SJSA1 (cell line): ENCODE results near the gene PRDM11. TPM values are rescaled to one million over a fixed set of nuclear protein-coding genes. Genes with fewer than 3 reads are reported as not detected.
A peak's percentile ranks its signal among the peaks of the same experiment; 100 is the strongest.

Experiments
- DNase-seq, 2 experiments: peaks; one replicate each; pipeline ENCODE4 v3.0.0-alpha.2; 2015 to 2020; ENCODE audit warnings: low spot score in 2 of 2, low read depth in 1 of 2
- H3K27ac ChIP-seq: fragments of 250-450 bp; sonication (Bioruptor Pico); 2 replicates; pipeline ENCODE4 v1.5.1; 2020; ENCODE audit warnings: mild to moderate bottlenecking, moderate library complexity
- H3K27me3 ChIP-seq: fragments of 250-450 bp; sonication (Bioruptor Pico); replicated peaks from 2 replicates; pipeline ENCODE4 v1.5.1; 2020; ENCODE audit warnings: mild to moderate bottlenecking, moderate library complexity
- H3K36me3 ChIP-seq: fragments of 250-450 bp; sonication (Bioruptor Pico); 2 replicates; pipeline ENCODE4 v1.5.1; 2020; ENCODE audit warnings: mild to moderate bottlenecking
- H3K4me1 ChIP-seq: fragments of 250-450 bp; sonication (Bioruptor Pico); replicated peaks from 2 replicates; pipeline ENCODE4 v1.6.1; 2021; ENCODE audit warnings: mild to moderate bottlenecking
- H3K4me3 ChIP-seq: fragments of 250-450 bp; sonication (Bioruptor Pico); 2 replicates; pipeline ENCODE4 v1.5.1; 2020; ENCODE audit warnings: mild to moderate bottlenecking
- H3K9me3 ChIP-seq: fragments of 250-450 bp; sonication (Bioruptor Pico); replicated peaks from 2 replicates; pipeline ENCODE4 v1.5.1; 2020; ENCODE audit warnings: mild to moderate bottlenecking
- total RNA-seq: library from RNA; depleted of rRNA; stranded (reverse); fragments of >200 nt; shearing (Covaris generic); gene quantifications from 2 replicates; pipeline ENCODE4 v1.2.3, GENCODE V29; 2014

PRDM11 gene
- total RNA-seq, 1 experiment from 2014 or later: 6.7 TPM

DNA sequence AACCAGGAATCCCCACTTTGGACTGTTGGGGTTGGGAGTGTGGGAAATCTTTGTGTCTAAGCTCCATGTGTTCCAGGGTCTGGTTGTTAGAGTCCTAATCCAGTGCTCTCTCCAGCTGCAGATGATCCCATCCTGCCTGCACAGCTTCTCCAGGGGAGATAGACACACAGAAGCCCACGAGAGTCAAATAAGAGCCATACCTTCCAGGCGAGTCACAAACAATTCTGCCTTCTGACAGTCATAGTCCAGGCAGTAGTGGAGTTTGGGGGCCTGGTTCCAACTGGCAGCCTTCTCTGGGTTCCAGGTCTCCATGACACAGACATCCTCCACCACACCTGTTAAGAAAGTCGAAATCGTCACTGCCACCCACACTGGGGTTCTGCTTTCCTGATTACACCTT is 107.6 kb downstream of the PRDM11 start:
- peaks cover 6% of the 10 kb centered on the region; the same call in 1 of the 2 replicates for H3K27me3 ChIP-seq
- no peak overlapping the region for H3K27ac ChIP-seq
- no peaks in the 10 kb centered on the region for H3K9me3 ChIP-seq
- H3K36me3 ChIP-seq: no peaks in the 10 kb centered on the region
- H3K4me1 ChIP-seq: peaks cover 3% of the 10 kb centered on the region
- DNase-seq: no peak
- H3K4me3 ChIP-seq: no peak overlapping the region

DNA sequence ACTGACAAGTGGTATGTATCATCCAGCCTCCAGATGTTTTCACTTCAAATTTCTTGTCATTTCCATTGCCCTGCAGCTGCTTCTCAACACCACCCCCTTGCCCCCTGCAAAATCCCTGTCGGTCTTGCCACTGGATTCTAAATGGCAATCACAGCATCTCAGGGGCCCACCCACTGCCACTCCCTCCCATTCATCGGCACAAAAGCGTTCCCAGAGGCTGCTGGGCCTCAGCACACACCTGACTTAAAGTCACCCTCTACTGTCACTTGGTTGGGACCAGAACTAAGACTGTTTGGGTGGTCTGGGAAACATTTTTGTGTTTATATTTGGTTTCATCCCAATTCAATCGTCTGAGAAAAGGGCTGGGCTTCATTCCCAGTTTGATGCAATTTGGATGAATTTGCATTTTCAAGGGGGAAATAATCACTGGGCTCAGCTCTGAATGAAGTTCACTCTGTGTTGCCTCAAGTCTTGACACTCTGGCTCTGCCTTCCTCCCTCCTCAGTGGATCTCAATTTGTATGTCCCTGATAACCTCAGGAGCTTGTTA is 112.6 kb downstream of the PRDM11 start:
- Histone ChIP-seq H3K9me3 (no peaks in the 10 kb centered on the region), H3K4me1 (peaks cover 15% of the 10 kb centered on the region), H3K36me3 (no peaks in the 10 kb centered on the region), H3K27me3 (no peaks in the 10 kb centered on the region), H3K4me3 (no peak overlapping the region), H3K27ac (no peak overlapping the region)
- peak in 1 of 2 experiments; percentile 19 for DNase-seq

DNA sequence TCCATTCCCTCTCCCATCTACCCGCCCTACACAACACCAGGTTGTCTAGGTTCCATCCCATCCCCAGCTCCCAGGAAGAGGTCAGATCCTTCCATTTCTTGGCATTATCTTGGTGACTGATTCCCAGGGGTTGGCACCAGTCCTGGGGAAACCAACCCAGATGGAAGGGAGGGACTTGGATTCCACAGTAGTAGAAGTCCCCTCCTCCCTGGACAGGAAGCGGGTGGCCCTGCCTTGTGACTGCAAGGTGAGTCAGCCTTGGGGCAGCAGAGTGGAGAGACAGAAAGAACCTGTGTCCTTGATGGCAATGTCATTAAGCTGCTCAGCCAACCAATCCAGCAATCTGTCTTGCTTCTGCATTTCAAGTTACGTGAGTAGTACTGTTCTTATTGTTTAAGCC is 113.2 kb downstream of the PRDM11 start:
- H3K4me1 ChIP-seq: peaks cover 18% of the 10 kb centered on the region
- no peak overlapping the region for H3K27ac ChIP-seq
- H3K9me3 ChIP-seq: no peaks in the 10 kb centered on the region
- H3K36me3 ChIP-seq: no peaks in the 10 kb centered on the region
- H3K27me3 ChIP-seq: no peaks in the 10 kb centered on the region
- peak; percentile 44 to 73 for DNase-seq
- no peak overlapping the region for H3K4me3 ChIP-seq

DNA sequence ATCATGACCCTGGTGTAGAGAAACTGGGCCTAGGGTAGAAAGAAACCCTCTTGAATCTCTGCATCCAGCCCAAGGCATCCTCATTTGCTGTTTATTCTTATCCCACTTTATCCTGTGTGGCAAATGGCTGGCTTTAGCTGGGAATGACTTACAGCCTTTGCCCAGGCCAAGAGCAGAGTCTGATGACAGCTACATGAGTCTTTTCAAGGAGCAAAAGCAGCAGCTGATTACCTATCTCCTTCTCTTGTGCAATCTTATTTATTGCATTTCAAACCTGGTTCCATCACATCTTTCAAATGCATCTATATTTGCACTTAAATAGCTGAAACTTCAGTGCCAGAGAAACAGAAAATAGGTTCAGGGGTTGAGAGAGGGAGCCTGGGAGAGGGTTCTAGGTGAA is 113.6 kb downstream of the PRDM11 start:
- Histone ChIP-seq H3K9me3 (no peaks in the 10 kb centered on the region), H3K27ac (no peak overlapping the region), H3K4me1 (peaks cover 23% of the 10 kb centered on the region), H3K36me3 (no peaks in the 10 kb centered on the region), H3K4me3 (no peak overlapping the region), H3K27me3 (no peaks in the 10 kb centered on the region)
- DNase-seq: no peak

DNA sequence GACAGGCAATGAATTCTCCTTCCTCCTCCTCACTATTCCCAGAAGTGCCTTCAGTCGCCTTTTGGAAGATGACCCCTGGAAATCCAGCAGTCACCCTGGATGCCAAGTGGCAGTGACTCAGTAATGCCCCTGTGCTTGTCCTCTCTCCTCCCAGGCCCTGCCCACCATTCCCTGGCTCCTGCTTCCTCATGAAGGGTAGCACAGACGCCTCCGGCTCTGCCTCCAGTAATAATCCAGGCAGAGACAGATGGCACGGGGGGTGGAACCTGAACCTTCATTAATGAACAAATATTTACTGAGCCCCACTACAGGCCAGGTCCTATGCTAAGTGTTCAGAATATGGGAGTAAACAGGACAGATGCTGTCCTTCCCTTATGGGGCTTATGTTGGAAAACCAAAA is 116.5 kb downstream of the PRDM11 start:
- peaks cover 29% of the 10 kb centered on the region for H3K4me1 ChIP-seq
- H3K4me3 ChIP-seq: no peak overlapping the region
- H3K27ac ChIP-seq: no peak overlapping the region
- H3K36me3 ChIP-seq: no peaks in the 10 kb centered on the region
- H3K27me3 ChIP-seq: no peaks in the 10 kb centered on the region
- no peaks in the 10 kb centered on the region for H3K9me3 ChIP-seq
- DNase-seq: no peak

DNA sequence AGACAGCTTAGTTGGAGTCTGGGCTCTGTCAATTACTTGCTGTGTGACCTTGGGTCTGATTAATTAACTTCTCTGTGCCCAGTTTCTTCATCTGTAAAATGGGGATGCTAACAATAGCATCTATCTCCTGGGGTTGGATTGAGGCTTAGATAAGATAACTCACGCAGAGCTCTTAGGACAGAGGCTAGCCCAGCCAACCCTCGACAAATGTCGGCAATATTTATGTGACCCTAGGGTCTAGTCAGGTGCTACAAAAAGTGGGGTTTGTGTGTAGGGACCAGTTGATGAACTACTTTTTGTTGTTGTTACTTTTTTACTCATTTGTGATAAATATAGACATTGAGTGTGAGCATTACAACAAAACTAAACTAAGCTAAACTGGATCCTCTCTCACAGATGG is 117.3 kb downstream of the PRDM11 start:
- no peaks in the 10 kb centered on the region for H3K27me3 ChIP-seq
- no peak overlapping the region for H3K4me3 ChIP-seq
- no peak for DNase-seq
- H3K4me1 ChIP-seq: peaks cover 29% of the 10 kb centered on the region
- H3K27ac ChIP-seq: no peak overlapping the region
- H3K36me3 ChIP-seq: no peaks in the 10 kb centered on the region
- no peaks in the 10 kb centered on the region for H3K9me3 ChIP-seq

DNA sequence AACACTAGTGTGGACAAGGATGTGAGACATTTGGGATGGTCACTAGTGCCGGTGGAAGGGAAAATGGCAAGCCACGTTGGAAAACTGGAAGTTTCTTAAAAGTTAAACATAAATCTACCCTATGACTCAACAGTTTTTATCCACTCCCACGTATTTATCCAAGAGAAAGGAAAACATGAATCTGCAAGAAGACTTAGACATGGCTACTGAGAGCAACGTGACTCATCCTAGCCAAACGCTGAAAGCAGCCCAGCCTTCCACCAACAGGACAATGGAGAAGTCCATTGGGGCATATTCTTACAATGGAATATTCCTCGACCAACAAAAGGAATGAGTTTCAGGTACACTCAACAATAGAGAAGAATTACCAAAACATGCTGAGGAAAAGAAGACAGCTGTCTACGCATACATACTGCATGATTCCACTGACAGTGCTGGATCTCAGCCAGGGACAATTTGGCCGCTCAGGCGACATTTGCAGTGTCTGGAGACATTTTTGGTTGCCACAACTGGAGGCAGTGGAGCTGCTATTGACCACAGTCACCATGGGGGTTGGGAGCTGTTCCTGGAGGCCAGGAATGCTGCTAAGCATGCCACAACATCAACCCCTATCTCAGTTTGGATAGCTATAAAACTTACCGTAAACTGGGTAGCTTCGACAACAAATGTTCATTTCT is 118.5 kb downstream of the PRDM11 start:
- Histone ChIP-seq H3K4me3 (no peak overlapping the region), H3K4me1 (peaks cover 17% of the 10 kb centered on the region), H3K36me3 (no peaks in the 10 kb centered on the region), H3K27ac (0 out of 2 replicates have a peak overlapping the region, but pooled peaks have one; percentile 7), H3K9me3 (no peaks in the 10 kb centered on the region), H3K27me3 (no peaks in the 10 kb centered on the region)
- DNase-seq: peak; percentile 71 to 81

DNA sequence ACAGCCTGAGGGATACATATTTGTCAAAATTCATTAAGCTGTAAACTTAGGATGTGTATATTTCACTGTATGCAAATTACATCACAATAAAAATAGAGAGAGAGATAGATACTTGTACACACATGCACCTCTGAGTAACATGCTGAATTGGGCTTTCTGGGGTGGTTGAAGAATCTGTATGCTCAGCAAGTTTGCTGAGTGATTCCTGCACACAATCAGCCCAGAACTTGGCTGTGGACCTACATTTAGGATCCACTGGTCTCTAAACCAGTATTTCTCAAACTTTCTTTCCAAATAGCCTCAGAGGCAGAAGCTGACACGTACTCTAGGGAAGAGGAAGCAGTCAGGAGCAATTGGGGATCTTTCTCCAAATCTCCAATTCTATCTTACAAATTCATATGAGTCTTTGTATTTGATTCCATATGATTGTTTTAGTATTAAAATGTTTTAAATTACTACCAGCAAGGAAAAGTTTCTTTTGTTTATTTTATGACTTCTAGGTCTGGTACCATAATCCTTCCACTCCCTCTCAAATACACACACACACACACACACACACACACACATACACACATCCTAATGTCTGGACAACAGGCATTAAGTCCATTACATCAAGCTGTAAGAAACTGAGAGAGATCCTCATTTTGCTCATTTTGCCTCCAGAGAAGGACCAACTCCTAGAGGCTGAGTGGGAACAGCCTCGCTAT is 119.7 kb downstream of the PRDM11 start:
- Histone ChIP-seq H3K27me3 (peaks cover 7% of the 10 kb centered on the region), H3K4me1 (peaks cover 15% of the 10 kb centered on the region), H3K36me3 (no peaks in the 10 kb centered on the region), H3K9me3 (no peaks in the 10 kb centered on the region), H3K4me3 (no peak overlapping the region), H3K27ac (no peak overlapping the region)
- no peak for DNase-seq

DNA sequence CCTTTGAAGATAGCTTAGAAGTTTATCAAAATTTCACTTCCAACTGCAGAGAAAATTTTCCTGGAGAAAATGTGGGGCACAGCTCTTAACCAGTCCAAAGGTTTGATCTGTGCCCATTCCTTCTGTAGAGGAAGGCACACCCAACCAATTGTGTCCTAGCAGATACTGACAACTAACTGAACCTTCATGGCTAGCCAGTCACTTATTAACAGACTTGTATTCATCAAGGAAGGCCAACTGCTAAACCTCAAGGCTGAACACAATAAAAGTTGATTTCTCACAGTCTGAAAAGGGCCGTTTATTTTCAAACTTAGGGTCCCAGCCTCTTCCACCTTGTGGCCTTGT is 120.2 kb downstream of the PRDM11 start:
- no peak overlapping the region for H3K4me3 ChIP-seq
- H3K27me3 ChIP-seq: peaks cover 7% of the 10 kb centered on the region
- H3K36me3 ChIP-seq: no peaks in the 10 kb centered on the region
- no peak overlapping the region for H3K27ac ChIP-seq
- no peak for DNase-seq
- H3K9me3 ChIP-seq: no peaks in the 10 kb centered on the region
- H3K4me1 ChIP-seq: peaks cover 15% of the 10 kb centered on the region

DNA sequence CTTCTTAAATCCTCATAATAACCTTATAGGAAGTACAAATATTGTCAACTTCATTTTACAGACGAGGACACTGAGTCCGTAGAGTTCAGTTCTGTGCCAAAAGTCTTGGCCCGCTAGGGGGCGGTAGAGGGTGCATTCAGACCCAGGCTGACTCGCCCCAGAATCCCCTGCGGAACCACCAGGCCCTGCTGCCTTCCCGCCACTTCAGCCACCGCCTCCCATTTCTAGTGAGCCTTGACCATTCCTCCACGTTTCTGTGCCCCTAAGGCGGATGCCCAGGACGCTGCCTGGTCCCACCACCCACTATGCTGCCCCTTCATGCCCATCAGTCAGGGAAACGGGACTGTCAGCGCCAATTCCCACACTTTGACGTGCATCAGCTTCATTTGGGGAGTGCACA is 120.6 kb downstream of the PRDM11 start:
- H3K27ac ChIP-seq: no peak overlapping the region
- no peak overlapping the region for H3K4me3 ChIP-seq
- no peaks in the 10 kb centered on the region for H3K9me3 ChIP-seq
- DNase-seq: no peak
- peaks cover 15% of the 10 kb centered on the region for H3K4me1 ChIP-seq
- H3K27me3 ChIP-seq: peaks cover 7% of the 10 kb centered on the region
- no peaks in the 10 kb centered on the region for H3K36me3 ChIP-seq

DNA sequence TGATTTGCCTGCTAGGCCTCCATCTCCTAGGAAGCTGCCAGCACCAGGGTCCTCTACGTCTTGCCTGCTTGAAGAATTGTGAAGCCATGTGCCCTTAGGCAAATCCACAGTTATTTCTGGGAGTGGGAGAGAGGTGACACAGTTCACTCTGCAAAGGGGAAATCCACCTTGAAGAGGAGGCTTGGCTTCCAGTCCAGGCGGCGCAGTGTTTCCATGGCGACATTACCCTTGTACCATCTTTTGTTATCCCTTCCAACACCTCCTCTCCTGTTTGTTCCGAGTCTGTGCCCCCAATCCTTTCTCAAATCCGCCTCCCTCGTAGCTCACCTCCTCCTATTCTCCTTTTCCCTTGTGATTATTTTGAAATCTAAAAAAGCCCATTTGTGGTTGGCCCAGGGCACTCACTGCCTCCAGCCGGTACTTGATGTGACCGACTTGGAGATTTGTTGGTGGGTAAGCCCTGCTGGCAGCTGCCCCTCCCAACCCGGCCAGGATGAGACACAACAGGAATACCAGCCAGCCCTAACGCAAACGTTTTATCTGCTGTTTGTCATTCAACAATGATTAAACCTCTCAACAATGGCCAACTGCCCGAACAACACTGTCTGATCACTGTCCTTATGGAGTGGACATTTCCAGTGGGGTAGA is 121.3 kb downstream of the PRDM11 start:
- H3K4me1 ChIP-seq: peaks cover 15% of the 10 kb centered on the region
- no peaks in the 10 kb centered on the region for H3K9me3 ChIP-seq
- H3K36me3 ChIP-seq: no peaks in the 10 kb centered on the region
- H3K27ac ChIP-seq: no peak overlapping the region
- no peak overlapping the region for H3K4me3 ChIP-seq
- no peak for DNase-seq
- H3K27me3 ChIP-seq: peaks cover 7% of the 10 kb centered on the region

DNA sequence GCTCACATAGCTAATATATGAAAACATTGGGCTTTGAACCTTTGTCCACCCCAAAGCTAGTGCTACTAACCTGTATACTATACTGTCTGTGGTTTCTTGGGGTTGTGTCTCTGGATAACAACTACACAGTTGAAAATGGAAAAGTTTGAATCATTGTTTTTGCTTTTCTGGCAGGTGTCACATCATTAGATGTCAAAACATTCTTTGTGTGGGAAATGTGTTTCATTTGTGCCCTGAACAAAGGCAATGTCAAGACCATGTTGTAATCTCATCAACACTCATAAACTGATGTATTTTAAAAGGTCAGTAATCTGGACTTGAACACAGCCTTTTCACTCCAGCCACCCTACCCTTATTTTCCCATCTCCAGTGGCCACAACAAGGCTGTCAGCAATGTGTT is 123.2 kb downstream of the PRDM11 start:
- Histone ChIP-seq H3K9me3 (no peaks in the 10 kb centered on the region), H3K27me3 (peaks cover 7% of the 10 kb centered on the region), H3K36me3 (no peaks in the 10 kb centered on the region), H3K4me3 (no peak overlapping the region), H3K4me1 (peaks cover 10% of the 10 kb centered on the region), H3K27ac (no peak overlapping the region)
- DNase-seq: no peak

DNA sequence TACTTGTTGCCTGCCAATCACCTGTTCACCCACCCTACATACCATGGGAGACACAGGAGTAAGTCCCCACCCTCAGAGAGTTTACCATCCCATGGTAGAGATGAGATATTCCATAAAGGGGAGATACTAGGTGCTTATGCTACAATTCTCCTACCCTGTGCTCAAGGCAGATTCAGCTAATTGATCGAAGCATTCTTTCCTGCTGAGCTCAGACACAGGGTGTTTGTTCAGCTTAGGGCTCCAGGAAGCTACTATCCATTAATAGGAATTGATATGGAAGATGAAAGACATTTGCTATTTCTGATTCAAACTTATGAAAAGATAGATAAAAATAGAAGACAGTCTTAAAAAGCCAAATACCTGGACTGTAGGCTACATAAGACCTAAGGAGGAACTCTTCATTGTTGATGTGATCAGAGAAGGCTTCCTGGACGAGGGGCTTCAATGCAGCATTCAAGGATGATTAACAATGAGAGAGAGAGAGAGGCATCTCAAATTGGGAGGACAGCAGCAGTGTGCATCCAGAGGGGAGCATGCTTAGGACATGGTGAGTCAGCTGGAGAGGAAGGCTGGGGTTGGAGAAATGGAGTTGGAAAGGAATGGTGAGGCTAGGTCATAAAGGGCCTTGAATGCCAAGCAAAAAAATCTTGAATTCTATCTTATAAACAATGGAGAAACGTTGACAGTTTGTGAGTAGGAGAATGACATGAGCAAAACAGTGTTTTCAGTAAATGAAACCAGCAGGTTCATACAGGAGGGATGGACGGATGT is 124.7 kb downstream of the PRDM11 start:
- Histone ChIP-seq H3K36me3 (no peaks in the 10 kb centered on the region), H3K4me3 (no peak overlapping the region), H3K4me1 (no peaks in the 10 kb centered on the region; the same call in 1 of the 2 replicates), H3K27ac (no peak overlapping the region), H3K9me3 (no peaks in the 10 kb centered on the region), H3K27me3 (peaks cover 10% of the 10 kb centered on the region)
- no peak for DNase-seq
